HepG2 (cell line): ENCODE data around the gene PHRF1. TPM values are rescaled to one million over a fixed set of nuclear protein-coding genes. Genes with fewer than 3 reads are reported as not detected.

Experiments used
- AGO1 ChIP-seq: fragments of 200-400 bp; formaldehyde crosslinking; IDR thresholded peaks from 2 replicates; pipeline ENCODE4 v1.6.1; 2017; ENCODE audit warnings: mild to moderate bottlenecking, low read depth, low read length, moderate library complexity; ENCODE audit not compliant: poor library complexity, severe bottlenecking
- GABPB1 ChIP-seq: IDR thresholded peaks from 2 replicates; pipeline ENCODE4 v1.6.1; 2016; ENCODE audit warnings: mild to moderate bottlenecking, missing genetic modification reagents, moderate library complexity, missing compliant biosample characterization
- IRX3 ChIP-seq: sonication (generic); formaldehyde crosslinking; IDR thresholded peaks from 2 replicates; pipeline ENCODE4 v1.8.1; 2023; ENCODE audit warnings: mild to moderate bottlenecking, low read depth, missing genetic modification reagents, borderline replicate concordance
- JUND ChIP-seq: sonication (generic); formaldehyde crosslinking; IDR thresholded peaks from 2 replicates; pipeline ENCODE4 v1.8.0; 2022; ENCODE audit warnings: mild to moderate bottlenecking, missing genetic modification reagents
- LCORL ChIP-seq, 2 experiments: fragments of 450-650 bp in 1 of 2; sonication (generic) in 1 of 2; formaldehyde crosslinking in 1 of 2; IDR thresholded peaks; 2 replicates each; pipeline versions ENCODE4 v1.5.0 to v1.6.1; 2017 to 2020; ENCODE audit warnings: antibody characterized with exemption in 1 of 2, missing genetic modification reagents in 1 of 2
- MAF1 ChIP-seq: sonication (generic); formaldehyde crosslinking; IDR thresholded peaks from 2 replicates; pipeline ENCODE4 v1.5.0; 2020; ENCODE audit warnings: missing genetic modification reagents, borderline replicate concordance
- MEIS1 ChIP-seq: sonication (generic); formaldehyde crosslinking; IDR thresholded peaks from 2 replicates; pipeline ENCODE4 v1.9.0; 2021; ENCODE audit warnings: mild to moderate bottlenecking, missing genetic modification reagents, moderate library complexity, borderline replicate concordance
- MEIS2 ChIP-seq: sonication (generic); formaldehyde crosslinking; IDR thresholded peaks from 2 replicates; pipeline ENCODE4 v1.9.0; 2021; ENCODE audit warnings: mild to moderate bottlenecking, missing genetic modification reagents
- MIER2 ChIP-seq: IDR thresholded peaks from 2 replicates; pipeline ENCODE4 v1.6.1; 2016; ENCODE audit warnings: missing biosample characterization, missing genetic modification reagents
- NBN ChIP-seq: fragments of 450-650 bp; conservative IDR thresholded peaks from 2 replicates; pipeline ENCODE4 v1.6.1; 2017
- NR2F2 ChIP-seq: IDR thresholded peaks from 2 replicates; pipeline ENCODE4 v1.6.1; 2012; ENCODE audit warnings: low read depth, inconsistent platforms, borderline replicate concordance
- REPIN1 ChIP-seq: sonication (generic); formaldehyde crosslinking; IDR thresholded peaks from 2 replicates; pipeline ENCODE4 v1.8.0; 2022; ENCODE audit warnings: missing genetic modification reagents, low read depth, mild to moderate bottlenecking, borderline replicate concordance
- SAFB2 ChIP-seq: sonication (generic); formaldehyde crosslinking; IDR thresholded peaks from 2 replicates; pipeline ENCODE4 v1.5.1; 2020; ENCODE audit warnings: missing genetic modification reagents, low read depth, mild to moderate bottlenecking, borderline replicate concordance
- SKI ChIP-seq: fragments of 450-650 bp; IDR thresholded peaks from one replicate; pipeline ENCODE4 v1.6.1; 2018; ENCODE audit warnings: mild to moderate bottlenecking; ENCODE audit not compliant: partially characterized antibody
- SRY ChIP-seq: sonication (generic); formaldehyde crosslinking; IDR thresholded peaks from 2 replicates; pipeline ENCODE4 v1.8.0; 2022; ENCODE audit warnings: mild to moderate bottlenecking, missing genetic modification reagents
- YEATS2 ChIP-seq: sonication (generic); formaldehyde crosslinking; IDR thresholded peaks from 2 replicates; pipeline ENCODE4 v1.4.0; 2020; ENCODE audit warnings: missing genetic modification reagents, borderline replicate concordance
- ZIK1 ChIP-seq: sonication (generic); formaldehyde crosslinking; IDR thresholded peaks from 2 replicates; pipeline ENCODE4 v1.5.0; 2020; ENCODE audit warnings: mild to moderate bottlenecking, low read depth, missing genetic modification reagents, borderline replicate concordance
- ZMYM4 ChIP-seq: sonication (generic); formaldehyde crosslinking; IDR thresholded peaks from 2 replicates; pipeline ENCODE4 v1.8.1; 2023; ENCODE audit warnings: mild to moderate bottlenecking, missing genetic modification reagents
- ZNF17 ChIP-seq: sonication (generic); formaldehyde crosslinking; IDR thresholded peaks from 2 replicates; pipeline ENCODE4 v1.5.0; 2020; ENCODE audit warnings: mild to moderate bottlenecking, missing genetic modification reagents
- ZNF225 ChIP-seq: sonication (generic); formaldehyde crosslinking; IDR thresholded peaks from 2 replicates; pipeline ENCODE4 v1.4.0; 2020; ENCODE audit warnings: mild to moderate bottlenecking, missing genetic modification reagents
- ZNF441 ChIP-seq: sonication (generic); formaldehyde crosslinking; IDR thresholded peaks from 2 replicates; pipeline ENCODE4 v1.7.0; 2021; ENCODE audit warnings: missing genetic modification reagents, borderline replicate concordance
- ZNF484 ChIP-seq: sonication (generic); formaldehyde crosslinking; IDR thresholded peaks from 2 replicates; pipeline ENCODE4 v1.5.1; 2020; ENCODE audit warnings: mild to moderate bottlenecking, low read depth, missing genetic modification reagents, borderline replicate concordance
- ZNF546 ChIP-seq: sonication (generic); formaldehyde crosslinking; conservative IDR thresholded peaks from 2 replicates; pipeline ENCODE4 v1.8.1; 2023; ENCODE audit warnings: mild to moderate bottlenecking, missing genetic modification reagents
- ZNF713 ChIP-seq: sonication (generic); formaldehyde crosslinking; IDR thresholded peaks from 2 replicates; pipeline ENCODE4 v1.4.0; 2020; ENCODE audit warnings: mild to moderate bottlenecking, missing genetic modification reagents
- ZNF720 ChIP-seq: sonication (generic); formaldehyde crosslinking; IDR thresholded peaks from 2 replicates; pipeline ENCODE4 v1.4.0; 2020; ENCODE audit warnings: missing genetic modification reagents
- polyA plus RNA-seq, 8 experiments: library from polyadenylated mRNA; depleted of rRNA in 3 of 8; stranded (reverse) in 7 of 8; unstranded in 1 of 8; fragments of >200 nt; fragmentation: Illumina TruSeq in 4 of 8; extraction: Trizol in 4 of 8; gene quantifications; 2 replicates each; pipeline versions ENCODE4 v1.2.1 to v1.2.3, GENCODE V29; 2011 to 2016; ENCODE audit warnings: low read depth in 4 of 8, missing spikeins in 1 of 8, mixed read lengths in 1 of 8; ENCODE audit not compliant: insufficient read depth in 1 of 8
- total RNA-seq, 5 experiments: library from RNA; depleted of rRNA; stranded (reverse); fragments of >200 nt; fragmentation: Illumina TruSeq; extraction: Trizol; gene quantifications; 2 replicates each; pipeline ENCODE4 v1.2.3, GENCODE V29; 2016; ENCODE audit warnings: low read depth in 1 of 5
- TF ChIP-seq, protein P1 (sequence below): sonication (generic); formaldehyde crosslinking; conservative IDR thresholded peaks from 2 replicates; pipeline ENCODE4 v1.4.0; 2020; ENCODE audit warnings: missing genetic modification reagents
- TF ChIP-seq, protein P2 (sequence below): IDR thresholded peaks from 2 replicates; pipeline ENCODE4 v1.6.1; 2016; ENCODE audit warnings: missing compliant biosample characterization, missing genetic modification reagents, borderline replicate concordance

PHRF1 gene
- total and polyA plus RNA-seq, 2 of the 13 experiments (the other 11 are each of a cell fraction or from before 2014, with no cell fraction given), result 8.2 to 16.7 TPM

GRCh38 chr11:538431-539051 is 37.7 kb upstream of the PHRF1 start (continued):
- TF ChIP-seq, protein P1, sequence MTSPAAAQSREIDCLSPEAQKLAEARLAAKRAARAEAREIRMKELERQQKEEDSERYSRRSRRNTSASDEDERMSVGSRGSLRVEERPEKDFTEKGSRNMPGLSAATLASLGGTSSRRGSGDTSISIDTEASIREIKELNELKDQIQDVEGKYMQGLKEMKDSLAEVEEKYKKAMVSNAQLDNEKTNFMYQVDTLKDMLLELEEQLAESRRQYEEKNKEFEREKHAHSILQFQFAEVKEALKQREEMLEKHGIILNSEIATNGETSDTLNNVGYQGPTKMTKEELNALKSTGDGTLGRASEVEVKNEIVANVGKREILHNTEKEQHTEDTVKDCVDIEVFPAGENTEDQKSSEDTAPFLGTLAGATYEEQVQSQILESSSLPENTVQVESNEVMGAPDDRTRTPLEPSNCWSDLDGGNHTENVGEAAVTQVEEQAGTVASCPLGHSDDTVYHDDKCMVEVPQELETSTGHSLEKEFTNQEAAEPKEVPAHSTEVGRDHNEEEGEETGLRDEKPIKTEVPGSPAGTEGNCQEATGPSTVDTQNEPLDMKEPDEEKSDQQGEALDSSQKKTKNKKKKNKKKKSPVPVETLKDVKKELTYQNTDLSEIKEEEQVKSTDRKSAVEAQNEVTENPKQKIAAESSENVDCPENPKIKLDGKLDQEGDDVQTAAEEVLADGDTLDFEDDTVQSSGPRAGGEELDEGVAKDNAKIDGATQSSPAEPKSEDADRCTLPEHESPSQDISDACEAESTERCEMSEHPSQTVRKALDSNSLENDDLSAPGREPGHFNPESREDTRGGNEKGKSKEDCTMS (CRISPR knock-in tag), result no peak
- TF ChIP-seq, protein P2, sequence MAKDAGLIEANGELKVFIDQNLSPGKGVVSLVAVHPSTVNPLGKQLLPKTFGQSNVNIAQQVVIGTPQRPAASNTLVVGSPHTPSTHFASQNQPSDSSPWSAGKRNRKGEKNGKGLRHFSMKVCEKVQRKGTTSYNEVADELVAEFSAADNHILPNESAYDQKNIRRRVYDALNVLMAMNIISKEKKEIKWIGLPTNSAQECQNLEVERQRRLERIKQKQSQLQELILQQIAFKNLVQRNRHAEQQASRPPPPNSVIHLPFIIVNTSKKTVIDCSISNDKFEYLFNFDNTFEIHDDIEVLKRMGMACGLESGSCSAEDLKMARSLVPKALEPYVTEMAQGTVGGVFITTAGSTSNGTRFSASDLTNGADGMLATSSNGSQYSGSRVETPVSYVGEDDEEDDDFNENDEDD (CRISPR knock-in tag), result peak; percentile 76; the same call in 1 of the 2 replicates
- peak; percentile 40; the same call in 1 of the 2 replicates for TF ChIP-seq GABPB1 (CRISPR knock-in tag)
- TF ChIP-seq ZIK1, result no peak
- TF ChIP-seq MEIS2, result no peak
- no peak for TF ChIP-seq LCORL (IDR thresholded peaks at IDR 0.05)
- no peak for TF ChIP-seq LCORL (CRISPR knock-in tag; IDR thresholded peaks at IDR 0.05)
- TF ChIP-seq SKI, result no peak
- TF ChIP-seq ZNF713 (CRISPR knock-in tag), result no peak
- peak; percentile 34; the same call in 1 of the 2 replicates for TF ChIP-seq YEATS2 (CRISPR knock-in tag)
- TF ChIP-seq ZNF441, result no peak
- no peak for TF ChIP-seq REPIN1
- TF ChIP-seq ZNF546 (CRISPR knock-in tag), result no peak
- no peak for TF ChIP-seq MAF1 (CRISPR knock-in tag)
- no peak for TF ChIP-seq SAFB2 (CRISPR knock-in tag)
- 0 out of 2 replicates have a peak, but pooled peaks have one; percentile 35 for TF ChIP-seq ZNF225
- TF ChIP-seq SRY (CRISPR knock-in tag), result 0 out of 2 replicates have a peak, but pooled peaks have one; percentile 59
- no peak for TF ChIP-seq ZNF720 (CRISPR knock-in tag)
- no peak for TF ChIP-seq ZNF17 (CRISPR knock-in tag)
- no peak for TF ChIP-seq JUND (CRISPR knock-in tag)
- no peak for TF ChIP-seq IRX3 (CRISPR knock-in tag)
- no peak for TF ChIP-seq AGO1
- no peak for TF ChIP-seq NBN
- no peak for TF ChIP-seq MEIS1 (CRISPR knock-in tag)
- TF ChIP-seq MIER2 (CRISPR knock-in tag), result no peak
- no peak for TF ChIP-seq ZNF484
- no peak for TF ChIP-seq ZMYM4 (CRISPR knock-in tag)
- no peak for TF ChIP-seq NR2F2
